Putamen (tissue), 1 donor: ENCODE results near the gene AMN1.

Experiments used
- DNase-seq: peaks from one replicate; pipeline ENCODE4 v3.0.0-alpha.2; 2016; ENCODE audit warnings: low spot score

AMN1 gene

DNA sequence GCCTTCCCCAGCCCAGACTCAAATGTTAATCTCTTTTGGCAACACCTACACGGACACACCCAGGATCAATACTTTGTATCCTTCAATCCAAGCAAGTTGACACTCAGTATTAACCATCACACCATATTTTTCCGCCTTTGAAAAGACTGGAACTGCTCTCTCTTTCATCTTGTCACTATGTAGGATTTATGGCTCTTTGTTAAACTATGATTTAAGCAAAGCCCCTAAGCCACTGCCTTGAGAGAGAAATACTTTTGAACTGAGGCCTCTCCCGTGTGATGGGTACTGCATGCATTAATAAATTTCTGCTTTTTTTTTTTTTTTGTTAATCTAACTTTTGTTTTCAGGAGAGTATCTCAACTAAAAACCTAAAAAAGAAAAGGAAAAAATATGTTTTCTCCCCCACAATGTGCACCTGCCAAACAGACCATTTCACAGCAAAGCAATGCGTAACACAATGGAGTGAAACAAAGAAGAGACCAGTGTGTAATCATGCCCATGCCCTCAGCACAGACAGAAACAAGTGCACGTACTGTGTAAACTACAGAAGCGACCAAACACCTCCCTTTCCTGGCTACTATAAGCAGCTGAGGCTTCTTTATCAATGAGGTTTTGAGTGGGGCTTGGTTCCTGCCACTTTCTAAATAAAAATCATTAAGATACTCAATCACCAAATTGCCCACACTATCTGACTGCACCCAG, 97.6 kb downstream of the AMN1 start:
- no peak for DNase-seq

DNA sequence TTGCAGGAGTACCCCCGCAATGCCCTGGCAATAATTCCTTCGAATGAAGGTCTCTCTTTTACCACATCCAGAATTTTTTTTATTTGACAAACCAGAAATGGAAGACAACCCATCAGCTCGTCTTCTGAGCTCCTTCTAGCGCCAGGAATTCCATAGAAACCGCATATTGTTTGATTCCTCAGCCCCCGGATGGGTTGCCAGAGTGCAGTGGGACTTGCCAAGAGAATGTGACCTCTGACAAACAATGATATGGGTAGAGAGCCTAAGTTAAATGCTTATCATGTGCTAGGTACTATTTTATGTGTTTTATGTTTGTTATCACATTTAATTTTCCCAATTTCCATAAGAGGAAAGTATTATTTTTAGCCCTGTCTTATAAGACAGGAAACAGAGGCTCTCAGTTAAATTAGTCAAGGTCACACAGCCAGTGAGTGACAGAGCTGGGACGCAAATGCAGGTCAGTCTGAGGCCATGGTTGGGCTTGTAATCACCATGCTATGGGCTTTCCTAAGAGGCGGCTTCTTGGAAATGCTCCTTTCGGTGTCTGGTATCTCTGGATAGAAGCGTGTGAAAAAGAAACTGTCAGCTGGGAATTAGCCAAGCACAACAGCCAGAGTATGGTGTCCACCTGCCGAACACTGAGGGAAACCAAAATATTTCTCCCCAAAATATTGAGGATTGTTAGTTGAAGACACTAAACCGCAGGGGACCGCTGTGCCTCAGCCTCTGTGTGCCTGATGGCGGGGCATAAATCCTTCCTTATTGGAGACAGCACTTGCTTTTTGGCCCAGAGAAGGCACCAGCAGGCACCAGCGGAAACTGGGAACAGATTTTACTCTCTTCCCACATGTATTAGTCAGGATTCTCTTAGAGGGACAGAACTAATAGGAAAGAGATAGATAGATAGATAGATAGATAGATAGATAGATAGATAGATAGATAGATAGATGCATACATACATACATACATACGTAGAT, 98.8 kb downstream of the AMN1 start:
- DNase-seq, result no peak

DNA sequence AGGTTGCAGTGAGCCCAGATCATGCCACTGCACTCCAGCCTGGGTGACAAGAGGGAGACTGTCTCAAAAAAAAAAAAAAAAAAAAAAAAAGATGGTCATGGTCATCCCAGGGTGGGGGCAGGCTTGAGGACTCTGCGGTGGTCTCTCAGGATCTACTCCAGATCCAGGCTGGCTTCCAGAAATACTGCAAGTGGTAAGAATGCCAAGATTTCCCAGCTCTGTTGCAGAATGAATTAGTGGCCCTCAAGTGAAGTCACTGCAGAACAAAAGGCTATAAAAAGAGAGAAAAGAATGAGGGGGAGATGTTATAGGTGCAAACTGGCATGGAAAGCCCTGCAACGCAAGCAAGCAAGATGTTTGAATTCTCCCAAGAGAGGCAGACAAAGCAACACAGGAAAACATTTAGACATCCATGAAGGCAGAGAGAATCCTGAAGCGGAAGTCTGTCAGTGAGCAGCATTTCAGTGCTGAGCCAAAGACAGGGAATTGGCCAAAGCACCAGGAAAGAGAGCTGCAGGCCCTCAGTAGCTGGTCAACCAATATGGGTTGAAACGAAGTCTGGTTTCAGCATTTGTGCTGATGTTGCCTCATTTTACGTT, 101.3 kb downstream of the AMN1 start:
- no peak for DNase-seq

DNA sequence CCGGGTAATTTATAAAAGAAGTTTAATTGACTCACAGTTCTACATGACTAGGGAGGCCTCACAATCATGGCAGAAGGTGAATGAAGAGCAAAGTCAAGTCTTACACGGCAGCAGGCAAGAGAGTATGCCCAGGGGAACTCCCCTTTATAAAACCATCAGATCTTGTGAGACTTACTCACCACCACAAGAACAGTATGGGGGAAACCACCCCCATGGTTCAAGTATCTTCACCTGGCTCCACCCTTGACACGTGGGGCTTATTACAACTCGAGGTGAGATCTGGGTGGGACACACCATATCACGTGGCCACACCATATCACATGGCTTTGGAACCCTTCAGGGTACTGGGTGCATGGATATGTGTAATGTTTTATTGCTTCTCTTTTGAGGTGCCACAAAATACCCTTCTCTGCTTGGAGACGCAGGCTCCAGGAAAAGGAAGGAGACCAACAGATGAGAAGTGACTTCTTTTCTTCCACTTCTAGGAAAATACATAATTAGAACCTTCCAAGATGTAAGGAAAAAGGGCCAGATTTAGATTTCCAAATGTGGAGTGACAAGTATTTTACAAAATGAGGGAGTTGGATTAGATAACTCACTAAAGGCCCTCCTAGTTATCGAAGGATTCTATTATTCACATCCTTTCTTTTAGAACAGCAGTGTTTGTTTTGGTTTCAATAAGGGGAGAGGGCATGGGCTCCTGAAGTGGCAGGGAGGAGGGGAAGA, 102.4 kb downstream of the AMN1 start:
- no peak for DNase-seq

DNA sequence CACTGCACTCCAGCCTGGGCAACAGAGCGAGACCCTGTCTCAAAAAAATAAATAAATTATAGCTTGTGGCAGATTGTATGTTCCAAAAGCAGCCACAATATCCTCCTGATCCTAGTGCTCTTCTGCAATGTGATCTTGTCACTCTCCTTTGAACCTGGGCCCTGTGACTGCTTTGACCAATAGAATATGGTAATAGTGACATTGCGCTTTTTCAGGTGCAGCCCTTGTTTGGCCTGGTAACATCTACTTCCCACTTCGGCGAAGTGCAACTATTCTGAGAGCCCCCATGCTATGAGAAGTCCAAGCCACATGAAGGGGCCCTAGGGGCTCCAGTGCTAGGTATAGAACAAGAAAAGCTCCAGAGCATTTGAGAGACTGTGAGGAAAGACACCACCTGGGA, 106.8 kb downstream of the AMN1 start:
- DNase-seq, result no peak
